Raji (cell line): ENCODE results near the gene TTC3.

ENCODE experiments used
- POLR2A ChIP-seq: IDR thresholded peaks from 2 replicates; pipeline ENCODE4 v1.6.1; 2011; ENCODE audit warnings: low read depth, low read length, control low read depth; ENCODE audit not compliant: insufficient read depth

The TTC3 gene

DNA sequence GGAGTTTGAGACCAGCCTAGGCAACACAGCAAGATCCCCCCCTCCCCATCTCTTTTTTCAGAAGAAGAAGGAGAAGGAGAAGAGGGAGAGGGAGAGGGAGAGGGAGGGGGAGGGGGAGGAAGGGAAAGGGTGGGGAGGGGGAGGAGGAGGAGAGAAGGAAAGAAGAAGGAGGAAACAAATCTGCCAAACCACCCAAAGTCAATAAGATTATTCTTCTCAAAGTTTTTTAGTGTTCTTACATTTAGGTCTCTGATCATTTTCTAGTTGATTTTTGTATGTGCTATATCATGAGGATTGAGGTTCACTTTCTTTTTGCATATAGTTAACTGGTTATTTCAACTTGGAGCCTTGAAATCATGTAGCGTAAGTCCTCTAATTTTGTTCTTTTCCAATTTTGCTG is 137.7 kb downstream of the TTC3 start:
- TF ChIP-seq POLR2A = no peak

DNA sequence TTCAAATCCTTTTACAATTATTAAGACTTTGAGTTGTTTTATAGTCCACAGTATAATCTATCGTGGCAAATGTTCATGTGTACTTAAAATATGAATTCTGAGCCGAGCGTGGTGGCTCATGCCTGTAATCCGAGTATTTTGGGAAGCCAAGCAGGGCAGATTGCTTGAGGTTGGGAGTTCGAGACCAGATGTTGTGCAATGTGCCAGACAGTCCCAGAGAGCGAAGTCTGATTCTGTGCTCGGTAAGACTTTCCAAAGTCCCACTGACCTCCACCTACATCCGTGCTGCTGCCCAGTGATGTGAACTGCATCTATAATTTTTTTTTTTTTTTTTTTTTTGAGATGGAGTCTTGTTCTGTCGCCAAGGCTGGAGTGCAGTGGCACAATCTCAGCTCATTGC is 141.9 kb downstream of the TTC3 start:
- no peak for TF ChIP-seq POLR2A

DNA sequence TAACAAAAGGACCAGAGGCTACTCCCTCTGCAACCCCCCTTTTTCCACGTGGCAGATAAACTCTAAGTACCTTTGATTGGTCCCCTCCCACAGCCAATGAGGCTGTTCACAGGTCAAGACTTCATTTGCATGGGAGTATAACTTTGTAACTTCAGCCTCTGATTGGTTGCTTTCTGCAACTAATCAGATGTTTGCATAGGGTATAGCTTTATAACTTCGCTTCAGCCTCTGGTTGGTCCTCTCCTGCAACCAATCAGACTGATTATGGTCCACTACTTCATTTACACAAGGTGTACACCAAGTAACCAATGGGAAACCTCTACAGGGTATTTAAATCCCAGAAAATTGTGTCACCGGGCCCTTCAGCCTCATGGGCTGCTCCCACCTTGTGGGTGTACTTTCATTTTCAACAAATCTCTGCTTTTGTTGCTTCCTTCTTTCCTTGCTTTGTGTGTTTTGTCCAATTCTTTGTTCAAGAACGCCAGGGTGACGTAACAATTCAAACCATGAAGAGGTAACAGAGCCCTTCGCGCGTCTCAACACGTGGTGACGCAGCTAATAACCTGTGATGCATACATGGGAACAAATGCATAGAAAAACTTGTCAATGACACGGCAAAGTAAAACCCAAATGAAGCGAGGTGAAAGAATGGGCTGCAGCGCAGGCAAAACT is 146.8 kb downstream of the TTC3 start:
- no peak for TF ChIP-seq POLR2A

DNA sequence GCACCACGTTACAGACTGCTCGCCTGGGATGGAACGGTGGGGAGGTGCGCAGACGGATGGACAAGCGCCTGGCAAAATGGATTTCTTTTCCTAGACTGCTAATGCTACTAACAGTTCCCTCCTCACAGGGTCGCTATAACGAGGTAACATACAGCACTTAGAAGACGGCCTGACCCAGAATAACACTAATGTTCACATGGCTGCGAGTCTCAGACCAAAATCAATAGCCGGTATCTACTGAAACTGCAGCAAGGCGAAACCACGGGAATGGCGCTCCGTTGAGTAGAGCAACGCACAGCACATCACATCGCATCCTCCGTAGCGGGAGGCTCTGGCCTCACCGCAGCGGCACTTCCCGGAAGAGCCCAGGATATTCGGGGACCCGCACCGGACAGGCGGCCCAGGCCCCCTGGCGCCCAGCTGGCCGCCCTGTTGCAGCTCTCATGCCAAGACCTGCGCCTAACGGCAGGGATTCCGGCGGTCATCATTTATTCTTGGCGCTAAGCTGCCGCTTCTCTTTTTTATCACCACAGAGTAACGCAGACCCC is 147.5 kb downstream of the TTC3 start:
- TF ChIP-seq POLR2A = no peak

DNA sequence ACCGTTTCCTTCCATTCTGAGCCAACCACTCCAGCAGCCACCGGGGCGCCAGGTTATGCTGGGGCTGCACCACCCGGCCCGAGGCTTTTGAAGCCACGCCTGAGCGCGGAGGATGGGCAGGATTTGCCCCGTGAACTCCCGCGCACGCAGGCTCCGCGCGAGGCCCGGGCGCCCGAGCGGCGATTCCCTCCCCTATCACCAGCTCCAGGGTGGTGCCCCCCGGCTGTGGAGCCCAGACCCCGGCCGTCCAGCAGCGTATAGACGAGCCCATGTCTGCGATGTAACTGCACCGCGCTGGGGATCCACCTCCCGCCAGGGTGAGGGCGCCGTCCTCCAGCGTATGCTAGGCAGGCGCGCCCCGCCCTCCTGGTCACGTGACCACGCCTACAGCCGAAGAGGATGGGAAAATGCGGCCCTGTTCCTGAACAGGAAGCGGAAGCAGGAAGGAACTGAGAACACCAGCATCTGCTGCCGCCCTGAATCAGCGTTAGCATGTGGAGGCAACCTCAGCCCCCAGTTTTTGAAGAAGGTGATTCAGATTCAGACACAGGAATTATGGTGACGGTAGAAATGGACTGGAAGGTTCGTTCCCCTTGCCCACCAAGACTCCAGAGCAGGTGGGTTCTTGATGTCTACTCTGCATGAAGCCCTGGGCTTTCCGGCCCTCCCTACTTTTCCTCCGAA is 148.1 kb downstream of the TTC3 start:
- TF ChIP-seq POLR2A = peak; percentile 85

DNA sequence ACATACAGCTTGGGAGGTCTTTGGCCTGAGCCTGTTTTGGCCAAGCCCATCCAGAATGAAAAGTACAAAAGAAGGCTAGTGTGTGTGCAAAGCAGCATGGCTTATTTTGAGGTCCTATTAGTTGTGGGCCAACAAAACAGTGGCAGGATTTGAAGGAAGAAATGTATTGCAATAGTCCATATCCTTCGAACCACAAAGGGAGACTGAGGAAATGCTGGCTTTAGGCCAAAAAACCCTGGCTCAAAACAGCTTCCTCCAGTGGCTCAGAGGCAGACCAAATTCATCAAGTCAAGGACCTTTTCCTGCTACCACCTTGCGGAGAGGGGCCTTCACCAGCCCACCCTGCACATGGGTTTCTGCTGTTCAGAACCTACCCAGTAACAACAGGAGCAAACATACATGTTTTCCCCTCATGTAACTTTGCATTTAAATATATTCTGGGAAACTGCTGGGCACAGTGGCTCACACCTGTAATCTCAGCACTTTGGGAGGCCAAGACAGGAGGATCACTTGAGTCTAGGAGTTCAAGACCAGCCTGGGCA is 150.8 kb downstream of the TTC3 start:
- TF ChIP-seq POLR2A = no peak

DNA sequence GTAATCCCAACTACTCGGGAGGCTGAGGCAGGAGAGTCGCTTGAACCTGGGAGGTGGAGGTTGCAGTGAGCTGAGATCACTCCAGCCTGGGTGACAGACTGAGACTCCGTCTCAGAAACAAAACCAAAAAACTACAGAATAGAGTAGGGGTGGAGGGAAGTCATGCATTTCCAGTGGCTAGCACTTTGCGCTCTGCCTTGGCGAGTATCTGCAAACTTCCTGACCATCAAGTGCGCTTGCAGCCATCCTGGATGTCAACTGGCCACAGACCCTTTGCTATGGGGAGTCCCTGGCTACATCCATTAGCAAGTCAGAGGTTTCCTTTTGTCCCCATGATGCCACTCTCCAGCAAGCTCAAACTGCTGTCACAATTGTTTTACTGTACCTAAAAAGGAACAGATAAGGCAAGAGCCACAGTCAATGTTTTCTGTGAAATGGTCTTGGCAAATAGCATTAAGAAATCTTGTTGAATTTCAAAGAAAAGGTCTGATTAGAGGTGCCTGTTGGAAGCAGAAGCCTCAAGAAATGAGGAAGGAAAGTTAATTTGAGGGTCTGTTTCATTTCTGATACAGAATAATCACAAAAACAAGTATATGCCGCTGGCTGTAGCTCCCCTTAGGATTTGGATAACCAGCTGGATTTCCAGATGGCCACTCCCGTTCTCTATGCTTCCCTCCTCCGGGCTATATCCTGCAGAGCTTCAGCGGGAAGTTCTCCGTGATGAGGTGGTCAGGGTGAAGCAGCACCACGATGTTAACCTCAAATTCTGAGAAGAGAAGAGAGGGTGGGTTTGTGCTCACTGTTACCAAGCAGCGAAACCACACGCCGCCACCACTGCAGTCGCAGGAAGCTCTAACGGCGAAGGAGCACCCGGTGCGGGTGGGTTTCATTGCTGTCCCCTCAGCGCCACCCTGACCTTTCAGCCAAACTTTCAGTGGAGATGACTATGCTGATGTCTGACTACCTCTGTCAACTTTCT is 152.1 kb downstream of the TTC3 start:
- no peak for TF ChIP-seq POLR2A

DNA sequence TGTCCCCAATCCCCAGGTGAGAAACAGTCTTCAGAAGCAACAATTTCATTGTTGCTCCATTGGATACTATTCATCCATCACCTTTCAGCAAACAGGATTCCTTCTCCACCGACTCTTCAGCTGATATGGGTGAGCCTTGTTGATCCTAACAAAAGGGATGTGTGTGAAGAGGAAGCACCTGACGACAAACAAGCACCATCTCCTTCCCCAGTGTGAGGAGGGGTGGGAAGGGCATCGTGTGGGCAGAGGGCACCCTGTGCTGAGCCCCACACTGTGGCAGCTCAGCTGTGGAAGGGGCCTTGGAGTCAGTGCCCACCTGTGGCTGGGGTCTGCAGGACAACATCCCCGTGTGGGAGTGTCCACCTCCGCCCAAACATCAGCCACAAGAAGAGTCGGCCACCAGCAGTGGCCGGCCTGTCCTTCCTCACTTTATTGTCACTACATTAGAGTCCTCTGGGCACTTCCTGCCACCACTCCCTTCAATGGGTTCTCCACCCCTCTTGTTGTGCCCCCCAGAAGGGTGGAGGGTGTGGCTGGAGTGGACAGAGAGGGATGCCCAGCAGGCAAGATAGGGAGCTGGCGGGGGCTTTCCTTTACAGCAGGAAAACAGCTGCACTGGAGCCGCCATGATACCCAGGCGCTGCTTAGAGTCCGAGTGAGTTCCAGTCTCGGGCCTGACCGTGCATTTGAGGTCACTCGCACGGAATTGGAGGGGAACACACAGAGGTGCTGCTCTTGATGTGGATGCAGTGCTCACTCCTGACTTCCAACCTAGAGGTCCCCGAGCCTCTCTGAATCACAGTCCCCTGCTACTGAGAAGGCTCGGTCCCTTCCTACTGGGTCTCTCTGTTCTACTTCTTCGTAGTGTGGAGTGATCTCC is 153.2 kb downstream of the TTC3 start:
- no peak for TF ChIP-seq POLR2A

DNA sequence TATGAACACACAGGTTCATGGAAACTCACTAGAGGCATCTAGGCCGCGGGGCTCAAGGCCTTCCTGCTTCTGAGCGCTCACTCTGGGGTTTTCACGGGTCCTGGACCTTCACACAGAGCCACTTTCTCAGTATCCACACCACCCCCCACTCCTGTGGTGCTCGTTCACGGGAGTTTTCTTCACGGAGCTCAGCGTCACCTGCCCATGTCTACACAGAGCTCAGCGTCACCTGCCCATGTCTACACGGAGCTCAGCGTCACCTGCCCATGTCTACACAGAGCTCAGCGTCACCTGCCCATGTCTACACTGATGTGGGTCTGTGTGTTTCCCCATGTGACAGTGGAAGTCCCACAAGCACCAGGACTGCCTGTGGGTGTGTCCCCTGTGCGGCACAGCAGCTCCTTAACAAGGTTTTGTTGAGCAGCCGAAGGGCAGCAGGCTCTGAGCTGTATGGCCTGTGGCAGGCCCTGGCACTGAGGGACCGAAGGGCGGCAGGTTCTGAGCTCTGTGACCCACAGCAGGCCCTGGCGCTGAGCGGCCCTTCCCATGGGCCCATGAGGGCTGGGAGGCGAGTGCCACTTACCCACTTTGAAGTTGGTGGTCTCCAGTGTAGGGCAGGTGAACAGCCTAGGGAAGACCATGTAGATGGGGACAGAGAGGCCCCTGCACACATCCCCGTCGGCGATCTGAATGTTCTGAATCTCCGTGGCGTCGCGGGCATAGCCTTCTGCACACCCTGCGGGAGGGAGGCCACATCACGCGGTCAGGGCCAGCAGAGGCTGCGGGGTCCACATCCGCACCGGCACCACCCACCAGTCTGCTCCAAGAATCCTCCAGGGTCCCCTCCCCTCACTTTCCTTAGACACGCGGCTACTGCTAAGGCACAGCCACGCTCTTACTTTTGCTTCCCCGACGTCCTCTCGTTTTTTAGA is 154.3 kb downstream of the TTC3 start:
- TF ChIP-seq POLR2A = no peak

DNA sequence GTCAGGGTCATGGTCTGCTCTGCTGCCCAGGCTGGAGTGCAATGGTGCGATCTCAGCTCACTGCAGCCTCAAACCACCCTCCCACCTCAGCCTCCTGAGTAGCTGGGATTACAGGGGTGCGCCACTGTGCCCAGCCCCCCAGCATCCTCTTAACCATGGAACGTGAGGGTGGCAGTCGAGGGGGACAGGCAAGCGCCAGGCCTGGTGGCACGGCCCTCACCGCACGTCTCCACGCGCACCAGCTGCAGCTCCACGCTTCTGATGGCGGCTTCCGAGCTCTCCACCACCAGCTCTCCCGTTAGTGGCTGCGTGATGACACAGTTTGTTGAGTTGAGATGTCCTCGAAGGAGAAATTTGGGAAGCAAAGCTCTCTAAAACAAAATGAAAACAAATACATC is 154.9 kb downstream of the TTC3 start:
- no peak for TF ChIP-seq POLR2A

DNA sequence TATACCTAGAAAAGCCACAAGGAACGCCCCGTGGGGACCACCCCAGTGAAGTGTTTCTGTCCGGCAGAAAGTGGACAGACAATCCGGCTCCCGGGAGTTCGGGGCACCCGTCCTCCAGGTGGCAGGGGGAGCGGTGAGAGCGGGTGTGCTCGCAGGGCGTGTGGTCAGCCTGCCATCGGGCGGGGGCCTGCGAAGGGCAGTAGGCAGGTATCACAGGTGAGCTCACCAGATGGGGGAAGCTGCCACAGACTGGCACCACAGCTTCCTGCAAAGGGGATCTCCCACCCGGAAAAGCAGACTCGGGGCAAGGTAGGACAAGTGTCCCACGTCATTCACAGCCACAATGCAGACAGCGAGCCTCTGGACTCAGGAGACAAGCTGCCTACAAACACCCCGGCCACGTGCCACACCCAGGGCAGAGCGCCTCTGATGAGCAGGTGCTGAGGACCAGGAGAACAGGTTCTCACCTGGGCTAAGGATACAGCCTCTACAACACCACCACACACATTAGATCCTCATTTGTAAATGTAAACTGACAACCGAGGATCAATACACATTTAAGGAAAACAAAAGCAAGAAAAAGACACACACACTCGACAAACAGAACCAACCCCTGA is 157.7 kb downstream of the TTC3 start:
- TF ChIP-seq POLR2A = no peak

DNA sequence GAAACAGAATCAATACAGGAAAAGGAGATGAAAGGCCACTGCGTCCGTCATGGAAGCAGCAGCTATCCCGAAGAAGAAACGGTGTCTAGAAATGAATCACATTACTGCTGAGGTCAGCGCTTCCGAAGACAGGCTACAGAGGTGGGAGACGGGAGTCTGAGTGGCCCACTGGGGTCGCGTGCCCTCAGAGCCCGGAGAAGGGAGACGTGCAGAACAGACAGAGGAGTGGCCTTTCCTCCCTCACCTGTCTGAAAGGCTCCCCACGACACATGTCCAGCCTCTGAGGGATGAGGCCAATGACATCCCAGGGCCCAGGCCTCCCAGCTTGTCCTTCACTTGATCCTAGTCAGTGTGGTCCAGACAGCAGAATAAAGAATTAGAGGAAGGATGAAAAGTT is 158.2 kb downstream of the TTC3 start:
- no peak for TF ChIP-seq POLR2A

DNA sequence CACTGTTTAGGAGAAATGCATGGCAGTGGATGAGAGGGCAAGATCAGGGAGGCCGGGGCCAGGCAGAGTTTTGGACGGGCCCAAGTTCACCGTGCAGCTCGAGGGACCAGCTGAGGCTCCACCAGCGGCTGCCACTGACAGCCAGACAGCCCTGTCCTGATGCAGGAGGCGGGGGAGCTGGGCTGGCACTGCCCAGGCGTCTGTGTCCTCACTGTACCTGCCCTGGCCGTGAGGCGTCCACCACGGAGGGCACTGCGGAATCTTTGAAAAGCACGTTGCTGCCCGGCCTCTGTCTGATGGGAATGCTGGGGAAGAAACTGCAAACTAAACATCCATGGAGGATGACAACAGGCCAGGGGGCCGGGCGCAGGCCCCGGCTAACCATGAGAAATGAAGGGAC is 158.6 kb downstream of the TTC3 start:
- no peak for TF ChIP-seq POLR2A
